Left forelimb (tissue), 1 donor: ENCODE measurements around the gene UBA3.
A peak's percentile ranks its signal among the peaks of the same experiment; 100 is the strongest.

Source experiments
- DNase-seq: peaks from one replicate; pipeline ENCODE4 v3.0.0-alpha.2; 2018; ENCODE audit warnings: low spot score

Gene UBA3

GRCh38 chr3:69012100-69012799 lies 67.9 kb downstream of the UBA3 start:
- peak; percentile 68 for DNase-seq

GRCh38 chr3:69011096-69011730 lies 69.0 kb downstream of the UBA3 start:
- no peak for DNase-seq

GRCh38 chr3:69009559-69010410 lies 70.4 kb downstream of the UBA3 start:
- DNase-seq: no peak

- DNase-seq: no peak
Measured at GRCh38 chr3:69008980-69009379, 71.2 kb downstream of the UBA3 start.

GRCh38 chr3:69005791-69006482 lies 74.2 kb downstream of the UBA3 start:
- no peak for DNase-seq

GRCh38 chr3:69005071-69005790 lies 74.9 kb downstream of the UBA3 start:
- DNase-seq: no peak
